Stomach (tissue), 4 donors: ENCODE data around the gene ANGPTL4.

ENCODE experiments used
- CTCF ChIP-seq, 7 experiments: fragments of 450-650 bp in 4 of 7; fragments of 200-600 bp in 3 of 7; sonication (generic) in 3 of 7; IDR thresholded peaks; one replicate each; pipeline ENCODE4 v1.5.1; 2016 to 2019; ENCODE audit warnings: antibody characterized with exemption in 7 of 7, control low read depth in 2 of 7, mild to moderate bottlenecking in 1 of 7
- EP300 ChIP-seq: sonication (generic); formaldehyde crosslinking; IDR thresholded peaks from one replicate; pipeline ENCODE4 v1.6.1; 2017; ENCODE audit warnings: antibody characterized with exemption
- POLR2A ChIP-seq, 4 donors: fragments of 450-650 bp; IDR thresholded peaks; one replicate each; pipeline ENCODE4 v1.6.1; 2016; ENCODE audit warnings: antibody characterized with exemption in 4 of 4, control low read depth in 2 of 4, mild to moderate bottlenecking in 1 of 4, moderate library complexity in 1 of 4
- POLR2AphosphoS5 ChIP-seq, 3 donors: sonication (generic); formaldehyde crosslinking; IDR thresholded peaks; one replicate each; pipeline ENCODE4 v1.6.1; 2016; ENCODE audit warnings: antibody characterized with exemption in 3 of 3

DNA sequence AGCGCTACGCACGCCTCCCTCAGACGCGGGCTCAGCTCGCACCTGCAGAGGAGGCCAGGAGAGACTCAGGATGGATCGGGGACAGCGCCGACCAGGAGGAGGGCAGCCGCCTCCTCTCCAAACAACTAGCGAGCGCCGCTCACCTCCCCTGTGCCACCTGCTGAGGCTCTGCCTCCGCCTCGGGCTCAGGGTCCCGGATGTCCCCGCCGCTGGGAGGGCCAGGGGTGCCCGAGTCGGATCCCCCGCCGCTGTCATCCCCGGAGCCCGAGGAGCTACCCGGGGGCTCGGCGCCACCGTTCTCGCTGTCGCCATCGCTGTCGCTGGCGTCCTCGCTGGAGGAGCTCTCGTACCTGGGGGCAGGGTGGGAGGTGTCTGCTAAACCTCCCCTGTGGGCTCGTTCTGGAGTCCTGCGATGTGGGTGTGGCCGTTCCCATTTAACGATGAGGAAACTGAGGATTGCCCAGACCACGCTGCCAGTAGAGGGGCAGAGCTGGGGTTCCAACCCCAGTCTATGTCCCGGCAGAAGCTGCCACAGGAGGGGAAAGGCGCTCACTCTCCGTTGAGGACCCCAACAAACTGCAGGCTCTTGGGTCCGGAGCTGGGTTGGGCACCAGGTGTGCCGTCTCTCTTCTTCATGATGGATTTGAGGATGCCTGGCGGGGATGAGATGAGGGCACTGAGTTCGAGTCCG is 30.0 kb upstream of the ANGPTL4 start:
- TF ChIP-seq POLR2A (IDR thresholded peaks at IDR 0.05) (no peak), CTCF (IDR thresholded peaks at IDR 0.05) (no peak), POLR2AphosphoS5 (IDR thresholded peaks at IDR 0.05) (no peak), EP300 (no peak)
